Measurements from ENCODE around the gene ARHGEF7.

Gene ARHGEF7

GRCh38 chr13:111139873-111140561, 24.9 kb downstream of the ARHGEF7 start:
- DNase-seq: no peak

- no peak for DNase-seq
Observed at GRCh38 chr13:111140562-111141105, 25.5 kb downstream of the ARHGEF7 start.

GRCh38 chr13:111142472-111142871, 27.4 kb downstream of the ARHGEF7 start:
- DNase-seq: no peak

- DNase-seq: no peak
Observed at GRCh38 chr13:111143865-111144540, 28.9 kb downstream of the ARHGEF7 start.

- DNase-seq: no peak
Observed at GRCh38 chr13:111145071-111145470, 30.0 kb downstream of the ARHGEF7 start.

GRCh38 chr13:111145506-111145905, 30.4 kb downstream of the ARHGEF7 start:
- DNase-seq: no peak

- DNase-seq: peak in 1 of 3 donors; percentile 1
Observed at GRCh38 chr13:111152844-111153243, 37.7 kb downstream of the ARHGEF7 start.

- peak; percentile 95 to 97 (median 96) for DNase-seq
Observed at GRCh38 chr13:111153279-111153976, 38.3 kb downstream of the ARHGEF7 start.

GRCh38 chr13:111153977-111154332, 38.8 kb downstream of the ARHGEF7 start:
- DNase-seq: peak in 1 of 3 donors; percentile 57

- DNase-seq: peak in 1 of 3 donors; percentile 30
Observed at GRCh38 chr13:111156421-111156820, 41.3 kb downstream of the ARHGEF7 start.

GRCh38 chr13:111158136-111158805, 43.2 kb downstream of the ARHGEF7 start:
- DNase-seq: no peak

- no peak for DNase-seq
Observed at GRCh38 chr13:111159362-111160320, 44.5 kb downstream of the ARHGEF7 start.

GRCh38 chr13:111160648-111161047, 45.5 kb downstream of the ARHGEF7 start:
- no peak for DNase-seq

- DNase-seq: peak in 1 of 3 donors; percentile 13
Observed at GRCh38 chr13:111161601-111162600, 46.8 kb downstream of the ARHGEF7 start.

- DNase-seq: no peak
Observed at GRCh38 chr13:111165241-111166010, 50.3 kb downstream of the ARHGEF7 start.

GRCh38 chr13:111166882-111167675, 52.0 kb downstream of the ARHGEF7 start:
- DNase-seq: no peak

- DNase-seq: no peak
Observed at GRCh38 chr13:111168107-111168506, 53.0 kb downstream of the ARHGEF7 start.

GRCh38 chr13:111171112-111171511, 56.0 kb downstream of the ARHGEF7 start:
- no peak for DNase-seq

- DNase-seq: no peak
Observed at GRCh38 chr13:111171629-111172028, 56.5 kb downstream of the ARHGEF7 start.

Measured in suppressor macrophage treated with lipopolysaccharide for 1 hour (primary cell).